ENCODE data around the gene FAM76A. TPM values are rescaled to one million over a fixed set of nuclear protein-coding genes. Genes with fewer than 3 reads are reported as not detected.
"Not testable (repeated sequence)": the region's sequence is repeated elsewhere in the genome, so short reads cannot be mapped to it uniquely, and the experiment has no call there.

The FAM76A gene
- 10 to 100 TPM; 17.5 to 18.7 TPM for total RNA-seq

DNA sequence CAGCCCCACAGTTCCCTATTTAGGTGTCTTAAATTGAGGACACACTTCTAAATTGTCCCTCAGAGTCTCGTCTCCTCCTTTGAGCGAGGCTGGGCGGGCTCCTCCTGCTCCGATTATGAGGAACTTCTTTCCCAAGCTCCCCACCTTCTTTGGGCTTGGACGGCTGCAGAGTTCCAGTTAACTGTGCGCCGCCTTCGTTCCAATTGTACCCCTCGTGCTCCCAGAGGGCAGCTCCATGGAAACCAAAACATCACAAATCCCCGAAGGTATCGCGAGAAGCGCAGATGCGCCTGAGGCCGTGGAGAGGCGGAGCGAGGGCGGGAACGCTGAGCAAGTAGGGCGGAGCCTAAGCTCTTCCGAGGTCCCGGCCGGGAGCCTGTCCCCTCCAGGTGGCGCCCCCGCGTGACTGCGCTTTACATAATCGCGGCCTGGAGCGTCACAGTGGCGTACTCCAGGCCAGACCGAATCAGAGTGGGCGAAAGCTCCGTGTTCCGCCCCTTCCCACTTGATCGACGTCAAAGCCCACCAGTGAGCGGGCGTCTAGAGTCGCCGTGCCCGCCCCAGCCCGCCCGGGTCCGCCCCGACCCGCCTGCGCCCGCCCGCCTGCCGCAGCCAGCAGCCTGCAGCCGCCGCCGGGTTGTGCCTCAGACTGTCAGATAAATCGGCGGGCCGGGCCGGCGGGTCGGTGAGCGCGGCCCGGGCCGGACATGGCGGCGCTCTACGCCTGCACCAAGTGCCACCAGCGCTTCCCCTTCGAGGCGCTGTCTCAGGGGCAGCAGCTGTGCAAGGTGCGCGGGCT, at the start of gene FAM76A:
Gene FAM76A, plus strand, starts transcription at position 588 of the 799 bp plus-strand sequence. Its CDS starts 120 bp downstream, at position 708.
- DNase-seq (peak; percentile 99), ATAC-seq (ENCODE audit: low read depth) (peak; percentile 96)
- Mint-ChIP-seq H3K27me3 (peaks cover 4% of the 10 kb centered on the region), H3K27ac (peak within 1 kb of the TSS; percentile 95), H3K36me3 (peaks cover 5% of the 10 kb centered on the region), H3K4me1 (peaks cover 15% of the 10 kb centered on the region), H3K9me3 (no peaks in the 10 kb centered on the region), H3K4me3 (peak within 1 kb of the TSS; percentile 91)
- POLR2A ChIA-PET: interaction anchor here (0.8 to 2.2 kb wide), 13 partner anchors 11 to 856 kb away, joined by 3 to 28 read pairs (median 5); partner anchors contain the start of genes IFI6, PPP1R8, STX12 and SYTL1

DNA sequence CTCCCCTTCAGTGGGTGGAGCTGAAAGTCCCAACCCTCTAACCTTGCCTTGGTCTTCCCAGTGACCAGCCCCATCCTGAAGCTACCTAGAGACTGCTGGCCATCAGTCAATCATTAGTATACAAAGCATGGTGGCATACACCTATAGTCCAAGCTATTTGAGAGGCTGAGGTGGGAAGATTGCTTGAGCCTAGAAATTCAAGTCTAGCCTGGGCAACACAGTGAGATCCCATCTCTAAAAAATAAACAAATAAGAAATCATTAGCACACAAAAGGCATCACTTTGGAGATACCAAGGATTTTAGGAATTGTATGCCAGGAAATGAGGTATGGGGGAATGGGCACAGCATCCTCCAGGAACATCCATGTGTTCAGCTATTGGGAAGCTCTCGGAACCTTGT, 49.4 kb upstream of the FAM76A start:
- Mint-ChIP-seq H3K27ac (no peak overlapping the region), H3K4me1 (peaks cover 6% of the 10 kb centered on the region), H3K9me3 (peaks cover 7% of the 10 kb centered on the region), H3K36me3 (peaks cover 7% of the 10 kb centered on the region), H3K4me3 (no peak overlapping the region), H3K27me3 (no peaks in the 10 kb centered on the region)
- POLR2A ChIA-PET: no interaction called here
- ATAC-seq (ENCODE audit: low read depth) (no peak), DNase-seq (no peak)

DNA sequence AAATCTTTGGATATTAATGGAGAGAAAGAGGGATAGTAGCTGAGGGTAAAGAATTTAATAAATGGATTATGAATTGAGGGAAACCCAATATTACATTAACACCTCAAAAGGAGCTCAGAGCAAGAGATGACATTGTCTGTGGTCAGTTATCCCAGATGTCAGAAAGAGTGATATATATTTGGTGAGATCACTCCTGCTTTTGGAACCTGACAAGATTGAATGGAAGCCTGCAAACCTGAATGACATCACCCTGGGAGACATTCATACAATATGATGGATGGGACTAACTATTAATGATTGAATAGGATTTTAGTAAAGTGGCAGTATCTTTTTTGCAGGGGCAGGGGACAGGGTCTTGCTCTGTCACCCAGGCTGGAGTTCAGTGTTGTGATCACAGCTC, 47.0 kb upstream of the FAM76A start:
- DNase-seq (no peak), ATAC-seq (ENCODE audit: low read depth) (no peak)
- Mint-ChIP-seq H3K27me3 (peaks cover 4% of the 10 kb centered on the region), H3K36me3 (peaks cover 10% of the 10 kb centered on the region), H3K27ac (no peak overlapping the region), H3K4me3 (no peak overlapping the region), H3K9me3 (peaks cover 17% of the 10 kb centered on the region), H3K4me1 (no peaks in the 10 kb centered on the region)
- POLR2A ChIA-PET: interaction anchor here (0.7 kb wide), 1 partner anchor 557 kb away, joined by 8 read pairs; no protein-coding TSS in a partner anchor

DNA sequence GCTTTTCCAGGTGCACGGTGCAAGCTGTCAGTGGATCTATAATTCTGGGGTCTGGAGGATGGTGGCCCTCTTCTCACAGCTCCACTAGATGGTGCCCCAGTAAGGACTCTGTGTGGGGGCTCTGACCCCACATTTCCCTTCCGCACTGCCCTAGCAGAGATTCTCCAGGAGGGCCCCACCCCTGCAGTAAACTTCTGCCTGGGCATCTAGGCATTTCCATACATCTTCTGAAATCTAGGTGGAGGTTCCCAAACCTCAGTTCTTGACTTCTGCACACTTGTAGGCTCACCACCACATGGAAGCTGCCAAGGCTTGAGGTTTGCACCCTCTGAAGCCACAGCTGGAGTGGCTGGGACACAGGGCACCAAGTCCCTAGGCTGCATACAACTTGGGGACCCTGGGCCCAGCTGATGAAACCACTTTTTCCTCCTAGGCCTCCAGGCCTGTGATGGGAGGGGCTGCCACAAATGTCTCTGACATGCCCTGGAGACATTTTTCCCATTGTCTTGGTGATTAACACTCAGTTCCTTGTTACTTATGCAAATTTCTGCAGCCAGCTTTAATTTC, 45.5 kb upstream of the FAM76A start:
- DNase-seq; ATAC-seq (ENCODE audit: low read depth); POLR2A ChIA-PET; H3K4me1 Mint-ChIP-seq; H3K27me3 Mint-ChIP-seq; H3K4me3 Mint-ChIP-seq; H3K27ac Mint-ChIP-seq: not testable (repeated sequence)
- Mint-ChIP-seq H3K9me3 (peaks cover 17% of the 10 kb centered on the region), H3K36me3 (peaks cover 10% of the 10 kb centered on the region)

DNA sequence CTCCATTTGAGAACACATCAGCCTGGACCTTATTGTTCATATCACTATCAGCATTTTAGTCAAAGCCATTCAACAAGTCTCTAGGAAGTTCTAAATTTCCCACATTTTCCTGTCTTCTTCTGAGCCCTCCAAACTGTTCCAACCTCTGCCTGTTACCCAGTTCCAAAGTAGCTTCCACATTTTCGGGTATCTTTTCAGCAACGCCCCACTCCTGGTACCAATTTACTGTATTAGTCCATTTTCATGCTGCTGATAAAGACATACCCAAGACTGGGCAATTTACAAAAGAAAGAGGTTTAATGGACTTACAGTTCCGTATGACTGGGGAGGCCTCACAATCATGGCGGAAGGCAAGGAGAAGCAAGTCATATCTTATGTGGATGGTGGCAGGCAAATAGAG, 44.2 kb upstream of the FAM76A start:
- ATAC-seq (ENCODE audit: low read depth); H3K27me3 Mint-ChIP-seq; H3K27ac Mint-ChIP-seq; POLR2A ChIA-PET; H3K4me3 Mint-ChIP-seq; DNase-seq; H3K4me1 Mint-ChIP-seq: not testable (repeated sequence)
- Mint-ChIP-seq H3K36me3 (peaks cover 10% of the 10 kb centered on the region), H3K9me3 (peaks cover 17% of the 10 kb centered on the region)

DNA sequence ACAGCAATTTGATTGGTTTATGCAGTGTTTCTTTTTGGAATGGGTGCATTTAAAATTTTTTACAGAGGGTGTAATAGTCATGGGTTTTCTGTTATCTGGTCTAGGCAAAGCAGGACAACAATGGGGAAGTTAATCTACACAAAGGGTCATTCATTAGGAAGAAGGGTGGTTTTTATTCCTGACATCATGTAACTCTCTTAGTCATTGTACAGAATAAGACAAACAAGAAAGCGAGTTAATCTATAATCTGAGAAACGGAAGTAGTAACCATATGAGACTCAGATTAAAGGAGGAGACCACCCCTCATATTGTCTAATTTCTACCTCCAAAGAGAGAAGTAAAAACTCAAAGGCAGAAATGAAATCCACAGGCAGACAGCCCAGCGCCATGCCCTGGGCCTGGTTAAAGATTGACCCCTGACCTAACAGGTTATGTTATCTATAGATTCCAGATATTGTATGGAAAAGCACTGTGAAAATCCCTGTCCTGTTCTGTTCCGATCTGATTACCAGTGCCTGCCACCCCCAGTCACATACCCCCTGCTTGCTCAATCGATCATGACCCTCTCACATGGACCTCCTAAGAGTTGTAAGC, 43.3 kb upstream of the FAM76A start:
- POLR2A ChIA-PET: no interaction called here
- Mint-ChIP-seq H3K27ac (no peak overlapping the region), H3K9me3 (peaks cover 17% of the 10 kb centered on the region), H3K36me3 (peaks cover 10% of the 10 kb centered on the region), H3K27me3 (peaks cover 4% of the 10 kb centered on the region), H3K4me1 (no peaks in the 10 kb centered on the region), H3K4me3 (no peak overlapping the region)
- DNase-seq: no peak
- no peak for ATAC-seq (ENCODE audit: low read depth)

DNA sequence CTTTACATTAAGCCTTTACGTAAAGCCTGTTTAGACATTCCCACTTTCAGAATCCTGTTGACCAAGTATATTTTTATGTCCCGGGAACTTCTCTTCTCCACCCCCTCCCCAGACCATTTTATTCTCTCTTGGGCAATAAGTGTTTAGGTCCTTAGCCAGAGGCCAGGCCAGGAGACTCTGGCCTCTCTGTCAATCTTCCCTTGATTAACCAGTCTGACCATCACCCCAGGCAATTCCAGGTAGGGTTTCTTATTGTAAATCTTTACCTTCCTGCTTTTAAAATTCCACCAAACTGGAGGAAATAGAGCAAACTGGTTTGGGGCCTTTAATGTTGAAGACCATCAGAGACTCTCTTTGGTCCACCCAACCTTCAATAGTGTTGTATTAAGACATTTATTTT, 41.6 kb upstream of the FAM76A start:
- DNase-seq (no peak), ATAC-seq (ENCODE audit: low read depth) (no peak)
- POLR2A ChIA-PET: no interaction called here
- Mint-ChIP-seq H3K4me1 (peaks cover under 1% of the 10 kb centered on the region), H3K36me3 (peaks cover 10% of the 10 kb centered on the region), H3K4me3 (no peak overlapping the region), H3K27ac (no peak overlapping the region), H3K27me3 (peaks cover 12% of the 10 kb centered on the region), H3K9me3 (peaks cover 14% of the 10 kb centered on the region)

DNA sequence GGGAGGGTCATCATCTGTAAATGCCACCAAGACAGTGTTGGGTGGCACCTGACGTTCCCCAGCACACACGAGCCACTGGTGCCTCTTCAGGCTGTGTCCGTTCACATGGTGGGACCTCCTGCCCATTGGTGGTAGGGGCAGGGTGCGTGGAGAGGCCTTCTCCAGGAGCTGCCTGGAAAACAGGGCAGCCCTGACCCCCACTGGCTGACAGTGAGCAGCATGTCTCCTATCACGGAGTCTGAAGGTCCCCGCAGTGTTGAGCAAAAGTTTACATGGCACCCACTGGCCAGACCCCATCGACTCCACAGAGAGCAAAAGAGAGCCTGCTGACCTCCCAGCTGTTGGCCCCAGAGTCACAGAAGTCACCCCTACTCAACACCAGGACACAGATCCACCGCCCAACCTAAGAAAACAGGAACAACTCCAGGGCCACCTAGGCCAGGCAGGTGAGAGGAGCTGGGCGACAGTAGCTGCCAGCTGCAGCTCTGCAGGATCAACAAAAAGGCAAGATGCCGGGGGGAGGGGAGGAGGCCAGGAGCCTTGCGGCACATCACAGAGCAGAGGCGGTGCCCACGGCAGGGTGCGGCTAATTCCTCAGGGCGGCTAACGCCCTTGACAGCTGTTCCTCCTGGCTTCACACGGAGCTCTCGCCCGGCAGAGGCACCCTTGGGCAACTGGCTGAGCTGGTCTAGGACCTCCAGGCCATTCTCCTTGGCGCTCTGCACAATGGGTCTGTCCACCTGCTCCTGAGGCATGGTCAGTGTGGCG, 39.4 kb upstream of the FAM76A start:
- Mint-ChIP-seq H3K4me3 (no peak overlapping the region), H3K9me3 (peaks cover 10% of the 10 kb centered on the region), H3K27me3 (peaks cover 19% of the 10 kb centered on the region), H3K4me1 (peaks cover 10% of the 10 kb centered on the region), H3K36me3 (peaks cover 8% of the 10 kb centered on the region), H3K27ac (no peak overlapping the region)
- POLR2A ChIA-PET: no interaction called here
- DNase-seq (no peak), ATAC-seq (ENCODE audit: low read depth) (no peak)

DNA sequence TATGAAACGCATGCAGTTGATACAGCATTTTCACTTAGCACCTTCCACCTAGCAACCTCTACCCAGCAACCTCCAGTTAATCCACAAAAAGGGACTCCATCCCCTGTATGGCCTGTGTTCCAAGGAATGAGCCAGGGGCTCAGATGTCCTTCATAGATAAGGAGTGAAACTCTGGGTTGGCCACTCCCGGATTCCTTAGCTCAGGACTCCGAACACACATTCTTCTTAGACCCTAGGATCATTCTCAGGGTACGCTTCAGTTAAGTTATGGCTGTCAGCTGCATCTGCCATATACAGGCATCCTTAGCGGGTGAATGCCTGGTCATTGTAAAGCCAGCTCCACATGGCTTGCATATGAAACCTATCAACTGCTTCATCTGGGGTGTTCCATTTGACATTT, 37.9 kb upstream of the FAM76A start:
- POLR2A ChIA-PET: no interaction called here
- Mint-ChIP-seq H3K36me3 (peaks cover 2% of the 10 kb centered on the region), H3K4me3 (no peak overlapping the region), H3K4me1 (peaks cover 10% of the 10 kb centered on the region), H3K27me3 (peaks cover 15% of the 10 kb centered on the region), H3K27ac (no peak overlapping the region), H3K9me3 (peaks cover 3% of the 10 kb centered on the region)
- no peak for DNase-seq
- ATAC-seq (ENCODE audit: low read depth): no peak

DNA sequence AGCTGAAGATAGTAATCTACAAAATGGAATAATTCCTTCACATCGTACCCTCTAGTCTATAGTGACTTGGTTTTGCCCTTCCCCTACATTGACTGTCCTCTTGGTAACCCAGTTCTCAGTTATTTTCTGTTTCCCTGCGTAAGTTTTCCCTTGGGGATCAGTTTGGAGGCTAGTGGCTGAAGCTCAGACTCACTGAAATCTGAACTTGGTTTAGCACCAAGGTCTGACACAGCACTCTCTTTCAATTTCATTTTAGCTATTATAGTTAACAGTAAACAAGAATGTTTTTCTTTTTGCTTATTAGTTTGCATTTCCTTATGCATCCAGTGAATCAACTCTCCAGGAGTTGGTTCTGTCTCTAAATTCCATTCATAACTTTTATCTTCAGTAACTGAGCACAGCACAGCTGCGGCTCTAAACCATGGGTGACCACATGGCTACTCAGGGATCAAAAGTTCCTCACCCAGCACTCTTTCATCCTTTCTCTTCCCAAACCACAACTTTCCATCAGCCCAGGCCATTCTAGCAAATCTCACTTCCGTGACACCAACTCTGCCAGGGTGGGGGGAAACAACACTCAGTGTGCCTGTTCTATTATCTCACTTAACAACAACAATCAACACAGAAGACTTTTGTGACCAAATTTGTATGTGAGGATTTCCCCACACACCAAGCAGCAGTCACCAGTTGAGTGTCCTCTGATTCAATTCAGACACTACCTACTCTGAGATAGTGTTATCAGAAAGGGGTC, 36.2 kb upstream of the FAM76A start:
- H3K9me3 Mint-ChIP-seq: peaks cover 3% of the 10 kb centered on the region
- no peak overlapping the region for H3K27ac Mint-ChIP-seq
- DNase-seq (no peak), ATAC-seq (ENCODE audit: low read depth) (no peak)
- POLR2A ChIA-PET: no interaction called here
- peaks cover 10% of the 10 kb centered on the region for H3K4me1 Mint-ChIP-seq
- H3K36me3 Mint-ChIP-seq: peaks cover 2% of the 10 kb centered on the region
- no peak overlapping the region for H3K4me3 Mint-ChIP-seq
- H3K27me3 Mint-ChIP-seq: peaks cover 23% of the 10 kb centered on the region

DNA sequence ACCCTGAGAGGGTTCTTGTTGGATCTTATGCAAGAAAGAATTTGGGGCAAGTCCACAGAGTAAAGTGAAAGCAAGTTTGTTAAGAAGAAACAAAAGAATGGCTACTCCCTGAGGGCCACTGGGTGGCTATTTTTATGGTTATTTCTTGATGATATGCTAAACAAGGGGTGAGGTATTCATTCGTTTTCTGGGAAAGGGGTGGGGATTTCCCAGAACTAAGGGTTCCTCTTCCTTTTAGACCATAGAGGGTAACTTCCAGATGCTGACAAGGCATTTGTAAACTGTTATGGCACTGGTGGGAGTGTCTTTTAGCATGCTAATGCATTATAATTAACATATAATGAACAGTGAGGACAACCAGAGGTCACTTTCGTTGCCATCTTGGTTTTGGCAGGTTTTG, 35.6 kb upstream of the FAM76A start:
- no peak overlapping the region for H3K4me3 Mint-ChIP-seq
- DNase-seq: no peak
- H3K9me3 Mint-ChIP-seq: peaks cover 3% of the 10 kb centered on the region
- no peak for ATAC-seq (ENCODE audit: low read depth)
- H3K36me3 Mint-ChIP-seq: peaks cover 2% of the 10 kb centered on the region
- peaks cover 10% of the 10 kb centered on the region for H3K4me1 Mint-ChIP-seq
- POLR2A ChIA-PET: no interaction called here
- H3K27ac Mint-ChIP-seq: no peak overlapping the region
- H3K27me3 Mint-ChIP-seq: peaks cover 26% of the 10 kb centered on the region

DNA sequence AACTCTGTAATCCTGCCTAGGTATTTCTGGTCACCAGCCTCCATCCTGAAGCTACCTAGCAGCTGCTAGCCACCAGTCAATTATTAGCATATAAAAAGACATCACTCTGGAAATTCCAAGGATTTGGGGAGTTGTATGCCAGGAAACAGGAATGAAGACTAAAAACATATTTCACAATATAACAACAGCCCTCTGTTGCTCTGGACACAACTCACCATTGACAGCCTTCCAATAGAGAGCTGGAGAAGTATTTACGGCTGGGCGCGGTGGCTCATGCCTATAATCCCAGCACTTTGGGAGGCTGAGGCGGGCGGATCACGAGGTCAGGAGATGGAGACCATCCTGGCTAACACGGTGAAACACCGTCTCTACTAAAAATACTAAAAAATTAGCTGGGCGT, 28.9 kb upstream of the FAM76A start:
- not testable (repeated sequence) for H3K4me3 Mint-ChIP-seq; H3K4me1 Mint-ChIP-seq; H3K27ac Mint-ChIP-seq; DNase-seq; H3K36me3 Mint-ChIP-seq; H3K9me3 Mint-ChIP-seq; ATAC-seq (ENCODE audit: low read depth)
- POLR2A ChIA-PET: interaction anchor here (0.6 kb wide), 1 partner anchor 64 kb away, joined by 3 read pairs; no protein-coding TSS in a partner anchor
- peaks cover 16% of the 10 kb centered on the region for H3K27me3 Mint-ChIP-seq

DNA sequence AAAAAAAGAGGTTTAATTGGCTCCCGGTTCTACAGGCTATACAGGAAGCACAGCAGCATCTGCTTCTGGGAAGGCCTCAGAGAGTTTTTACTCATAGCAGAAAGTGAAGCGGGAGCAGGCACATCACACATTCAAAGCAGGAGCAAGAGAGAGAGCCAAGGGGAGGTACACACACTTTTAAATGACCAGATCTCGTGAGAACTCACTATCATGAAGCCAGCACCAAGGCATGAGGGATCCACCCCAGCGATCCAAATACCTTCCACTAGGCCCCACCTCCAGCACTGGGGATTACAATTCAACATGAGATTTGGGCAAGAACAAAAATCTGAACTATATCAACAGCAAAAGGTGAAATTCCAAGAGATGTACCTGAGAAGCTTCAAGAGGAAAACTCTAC, 20.8 kb upstream of the FAM76A start:
- Mint-ChIP-seq H3K4me1 (no peaks in the 10 kb centered on the region), H3K9me3 (peaks cover 13% of the 10 kb centered on the region), H3K4me3 (no peak overlapping the region), H3K27ac (no peak overlapping the region), H3K36me3 (peaks cover 5% of the 10 kb centered on the region), H3K27me3 (peaks cover 11% of the 10 kb centered on the region)
- no peak for ATAC-seq (ENCODE audit: low read depth)
- POLR2A ChIA-PET: no interaction called here
- no peak for DNase-seq
